ENCODE data around the gene PDE3A.
"Not testable (repeated sequence)": the region's sequence is repeated elsewhere in the genome, so short reads cannot be mapped to it uniquely, and the experiment has no call there.

The PDE3A gene

DNA sequence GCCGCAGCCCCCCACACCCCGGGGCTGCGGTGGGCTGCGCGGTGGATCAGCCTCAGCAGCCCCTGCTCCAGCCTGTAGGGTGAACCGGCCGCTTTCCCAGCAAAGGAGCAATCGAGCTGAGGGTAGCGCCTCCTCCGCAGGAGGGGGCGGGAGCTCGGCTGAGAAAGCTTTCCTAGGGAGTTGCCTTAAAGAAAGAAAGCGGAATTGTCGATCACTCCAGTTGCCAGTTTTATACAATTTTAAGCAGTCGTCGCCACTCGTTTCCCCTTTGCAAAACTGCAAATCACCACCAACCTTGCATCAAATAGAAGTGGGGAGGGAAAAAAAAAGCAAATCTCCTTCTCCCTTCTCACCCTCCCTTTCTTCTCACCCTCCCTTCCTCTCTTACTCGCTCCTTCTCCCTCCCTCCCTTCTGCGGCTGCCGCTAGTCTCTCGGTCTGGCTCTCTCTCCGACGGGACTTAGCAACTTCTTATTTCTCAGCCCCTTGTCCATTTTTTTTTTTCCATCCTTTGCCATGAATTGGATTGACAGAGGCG lies at the start of gene PDE3A:
Gene PDE3A, plus strand, starts transcription at position 424 of the 537 bp plus-strand sequence. CDS start 748 bp downstream, outside the sequence.
- peak; percentile 87 for DNase-seq (ENCODE audit: low spot score)

DNA sequence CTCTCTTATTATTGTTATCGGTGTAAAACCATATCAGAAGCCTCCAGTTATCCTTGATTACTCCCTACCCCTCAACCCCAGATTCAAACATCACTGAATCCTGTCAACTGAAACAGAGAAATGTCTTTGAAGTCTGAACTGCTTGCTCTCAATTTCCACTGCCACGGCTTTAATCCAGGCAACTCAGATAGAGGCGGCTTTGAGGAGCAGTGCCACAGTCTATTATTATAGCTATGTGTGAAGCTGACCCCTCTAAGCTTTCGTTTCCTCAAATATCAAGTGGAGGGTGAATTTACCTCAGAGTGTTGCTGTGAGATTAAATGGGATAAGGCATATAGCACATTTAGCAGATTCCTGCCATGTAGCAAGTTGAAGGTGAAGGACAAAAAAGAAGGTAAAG lies 49.0 kb upstream of the PDE3A start:
- no peak for DNase-seq (ENCODE audit: low spot score)

GRCh38 chr12:20320552-20320951 lies 47.8 kb upstream of the PDE3A start:
- no peak for DNase-seq (ENCODE audit: low spot score)

GRCh38 chr12:20330826-20331505 lies 37.4 kb upstream of the PDE3A start:
- DNase-seq (ENCODE audit: low spot score) = not testable (repeated sequence)

DNA sequence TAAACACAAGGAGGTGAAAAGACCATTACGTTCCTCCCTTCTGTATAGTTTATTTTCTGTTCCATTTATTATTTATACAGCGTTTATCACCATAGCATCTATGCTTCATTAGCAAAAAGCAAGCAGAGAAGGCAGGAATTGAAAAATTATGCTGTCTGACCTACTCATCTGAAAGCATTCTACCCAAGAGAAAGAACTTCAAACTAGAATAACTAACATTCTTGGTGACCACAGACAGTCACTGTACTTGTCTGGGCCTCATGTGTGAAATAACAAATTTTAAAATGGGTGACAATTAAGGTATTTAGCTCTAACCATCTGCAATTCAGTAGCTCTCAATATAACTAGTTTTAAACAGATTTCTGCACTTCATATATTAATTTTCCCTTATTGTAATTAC lies 29.3 kb upstream of the PDE3A start:
- no peak for DNase-seq (ENCODE audit: low spot score)

GRCh38 chr12:20342111-20342510 lies 26.2 kb upstream of the PDE3A start:
- DNase-seq (ENCODE audit: low spot score) = no peak

DNA sequence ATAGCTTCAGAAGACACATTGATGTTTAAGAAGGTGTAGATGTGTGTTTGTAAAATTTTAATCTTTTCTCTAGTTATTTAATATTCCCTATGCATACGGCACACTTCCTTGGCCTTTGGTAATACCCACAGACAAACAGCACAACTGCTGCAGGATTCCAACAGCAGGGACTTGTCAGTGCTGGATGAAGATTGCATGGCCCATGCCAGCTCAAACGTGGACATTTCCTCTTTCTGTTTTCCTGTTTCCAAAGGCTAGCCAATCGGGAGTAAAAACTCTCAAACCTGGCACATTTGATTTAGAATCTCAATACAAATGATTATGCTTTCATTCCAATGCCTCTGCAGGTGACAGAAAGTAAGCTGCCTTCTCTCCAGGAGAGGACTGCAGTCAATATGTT lies 22.5 kb upstream of the PDE3A start:
- no peak for DNase-seq (ENCODE audit: low spot score)

GRCh38 chr12:20350026-20350425 lies 18.3 kb upstream of the PDE3A start:
- no peak for DNase-seq (ENCODE audit: low spot score)

- no peak for DNase-seq (ENCODE audit: low spot score)
Observed at GRCh38 chr12:20350495-20350894, 17.8 kb upstream of the PDE3A start.

DNA sequence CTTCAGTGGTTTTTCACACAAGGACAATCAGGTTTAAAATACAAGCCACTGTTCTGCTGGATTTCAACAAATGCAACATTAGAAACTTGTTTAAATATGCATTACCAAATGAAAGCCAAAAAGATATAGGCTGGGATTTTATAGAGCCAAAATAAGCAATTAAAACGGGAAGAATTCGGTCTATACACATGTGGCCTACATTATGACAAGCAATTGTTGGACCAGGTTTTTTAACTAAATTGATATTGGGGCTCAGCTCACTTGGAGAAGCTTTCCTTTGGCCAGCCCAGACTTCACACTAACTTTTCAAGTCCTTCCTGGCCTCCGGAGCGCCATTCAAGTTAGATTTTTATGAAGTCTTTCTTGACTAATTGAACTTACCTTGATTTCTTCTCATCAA lies 16.9 kb upstream of the PDE3A start:
- no peak for DNase-seq (ENCODE audit: low spot score)

DNA sequence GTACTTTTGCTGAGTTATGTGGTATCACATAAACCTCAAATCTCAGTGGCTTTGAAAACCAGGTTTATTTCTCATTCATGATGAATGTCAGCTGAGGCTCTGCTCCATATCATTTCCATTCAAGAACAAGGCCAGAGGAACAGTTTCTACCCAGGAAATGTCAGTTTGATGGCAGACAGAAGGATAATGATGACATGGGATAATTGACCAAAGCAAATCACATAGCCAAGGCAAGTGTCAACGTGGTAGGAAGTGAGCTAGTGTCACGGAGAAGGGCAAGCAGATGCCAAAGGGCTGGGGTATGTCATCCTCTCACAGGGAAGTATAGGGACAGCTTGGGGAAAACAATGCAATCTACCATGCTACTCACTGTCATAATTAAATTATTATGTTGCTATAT lies 12.3 kb upstream of the PDE3A start:
- no peak for DNase-seq (ENCODE audit: low spot score)

DNA sequence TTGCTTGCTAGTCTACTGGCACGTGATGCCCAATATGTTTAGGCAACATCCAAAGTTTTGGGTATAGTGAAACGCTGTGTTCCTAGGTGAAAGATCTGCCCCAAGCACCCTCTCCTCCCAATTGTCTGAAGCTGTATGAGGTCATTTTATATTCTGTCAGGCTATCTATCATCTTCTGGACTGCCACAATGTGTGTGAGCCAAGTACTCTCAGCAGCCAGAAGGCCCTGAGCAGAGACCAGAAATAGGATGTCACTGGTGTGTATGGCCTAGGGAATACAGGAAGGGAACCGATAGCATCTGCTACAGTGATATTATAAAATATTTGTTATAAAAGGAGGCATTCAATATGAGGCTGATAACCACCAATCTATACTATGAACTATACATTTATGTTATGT lies 7.9 kb upstream of the PDE3A start:
- no peak for DNase-seq (ENCODE audit: low spot score)

- no peak for DNase-seq (ENCODE audit: low spot score)
Observed at GRCh38 chr12:20361416-20361815, 6.9 kb upstream of the PDE3A start.

- no peak for DNase-seq (ENCODE audit: low spot score)
Observed at GRCh38 chr12:20364501-20364900, 3.8 kb upstream of the PDE3A start.

DNA sequence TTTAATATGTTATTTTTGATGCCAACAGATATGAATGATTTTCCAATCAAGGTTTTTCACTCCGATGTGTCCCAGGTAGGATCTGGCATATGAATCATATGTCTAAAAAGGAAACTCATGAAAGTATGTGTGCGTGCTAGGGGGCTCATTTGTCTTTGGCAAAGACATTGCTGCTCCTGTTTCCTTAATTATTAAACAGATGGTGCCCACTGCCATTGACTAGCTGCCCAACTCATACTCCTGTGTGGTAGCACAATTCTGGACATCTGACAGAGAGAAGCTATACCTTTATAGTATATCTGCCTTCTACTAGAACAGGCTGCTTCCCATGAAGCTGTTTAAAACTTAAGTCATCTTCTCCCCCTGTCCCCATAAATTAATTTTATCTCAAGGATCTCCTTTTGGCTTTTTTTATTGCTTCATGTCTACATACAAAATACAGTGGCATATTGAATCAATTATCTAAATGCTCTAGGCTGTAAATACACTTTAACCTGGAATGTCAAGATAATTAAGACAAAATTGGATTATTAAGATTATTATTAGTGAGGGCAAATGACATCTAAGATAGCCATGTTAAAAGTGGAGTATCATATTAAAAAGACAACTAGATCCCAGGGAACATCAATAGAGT lies 1.4 kb upstream of the PDE3A start:
- no peak for DNase-seq (ENCODE audit: low spot score)

DNA sequence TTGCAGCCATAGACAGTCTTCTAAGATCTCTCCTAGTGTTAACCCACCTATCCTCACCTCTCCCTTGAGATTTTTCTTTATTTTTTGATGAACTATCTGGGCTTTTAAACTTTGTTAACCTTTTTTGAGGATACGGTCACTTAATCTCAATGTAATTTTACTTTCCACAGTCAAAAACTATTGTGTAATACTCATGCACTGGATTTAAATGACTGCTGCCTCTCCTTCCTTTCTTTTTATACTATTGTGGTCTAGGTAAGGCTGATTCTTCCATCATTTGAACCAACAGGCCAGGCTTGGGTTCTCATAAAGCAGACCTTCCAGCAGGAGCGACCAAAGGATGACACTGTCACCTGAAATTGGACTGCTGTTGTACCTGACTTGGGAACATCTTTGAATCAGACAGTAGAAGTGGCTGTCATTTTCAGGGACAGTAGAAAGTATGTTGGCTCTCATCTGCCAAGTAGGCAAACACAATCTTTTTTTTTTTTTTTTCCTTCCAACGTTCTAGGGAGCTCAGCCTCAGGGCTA lies 689 bp upstream of the PDE3A start:
- DNase-seq (ENCODE audit: low spot score) = no peak

- peak; percentile 80 for DNase-seq (ENCODE audit: low spot score)
Observed at GRCh38 chr12:20368651-20369304, 441 bp downstream of the PDE3A start.

DNA sequence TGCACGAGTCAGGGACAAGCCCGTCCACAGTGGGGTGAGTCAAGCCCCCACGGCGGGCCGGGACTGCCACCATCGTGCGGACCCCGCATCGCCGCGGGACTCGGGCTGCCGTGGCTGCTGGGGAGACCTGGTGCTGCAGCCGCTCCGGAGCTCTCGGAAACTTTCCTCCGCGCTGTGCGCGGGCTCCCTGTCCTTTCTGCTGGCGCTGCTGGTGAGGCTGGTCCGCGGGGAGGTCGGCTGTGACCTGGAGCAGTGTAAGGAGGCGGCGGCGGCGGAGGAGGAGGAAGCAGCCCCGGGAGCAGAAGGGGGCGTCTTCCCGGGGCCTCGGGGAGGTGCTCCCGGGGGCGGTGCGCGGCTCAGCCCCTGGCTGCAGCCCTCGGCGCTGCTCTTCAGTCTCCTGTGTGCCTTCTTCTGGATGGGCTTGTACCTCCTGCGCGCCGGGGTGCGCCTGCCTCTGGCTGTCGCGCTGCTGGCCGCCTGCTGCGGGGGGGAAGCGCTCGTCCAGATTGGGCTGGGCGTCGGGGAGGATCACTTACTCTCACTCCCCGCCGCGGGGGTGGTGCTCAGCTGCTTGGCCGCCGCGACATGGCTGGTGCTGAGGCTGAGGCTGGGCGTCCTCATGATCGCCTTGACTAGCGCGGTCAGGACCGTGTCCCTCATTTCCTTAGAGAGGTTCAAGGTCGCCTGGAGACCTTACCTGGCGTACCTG lies 1.1 kb downstream of the PDE3A start:
- DNase-seq (ENCODE audit: low spot score) = peak; percentile 86

- DNase-seq (ENCODE audit: low spot score) = peak; percentile 67
Observed at GRCh38 chr12:20370014-20370386, 1.7 kb downstream of the PDE3A start.

GRCh38 chr12:20370866-20371519 lies 2.7 kb downstream of the PDE3A start:
- no peak for DNase-seq (ENCODE audit: low spot score)

DNA sequence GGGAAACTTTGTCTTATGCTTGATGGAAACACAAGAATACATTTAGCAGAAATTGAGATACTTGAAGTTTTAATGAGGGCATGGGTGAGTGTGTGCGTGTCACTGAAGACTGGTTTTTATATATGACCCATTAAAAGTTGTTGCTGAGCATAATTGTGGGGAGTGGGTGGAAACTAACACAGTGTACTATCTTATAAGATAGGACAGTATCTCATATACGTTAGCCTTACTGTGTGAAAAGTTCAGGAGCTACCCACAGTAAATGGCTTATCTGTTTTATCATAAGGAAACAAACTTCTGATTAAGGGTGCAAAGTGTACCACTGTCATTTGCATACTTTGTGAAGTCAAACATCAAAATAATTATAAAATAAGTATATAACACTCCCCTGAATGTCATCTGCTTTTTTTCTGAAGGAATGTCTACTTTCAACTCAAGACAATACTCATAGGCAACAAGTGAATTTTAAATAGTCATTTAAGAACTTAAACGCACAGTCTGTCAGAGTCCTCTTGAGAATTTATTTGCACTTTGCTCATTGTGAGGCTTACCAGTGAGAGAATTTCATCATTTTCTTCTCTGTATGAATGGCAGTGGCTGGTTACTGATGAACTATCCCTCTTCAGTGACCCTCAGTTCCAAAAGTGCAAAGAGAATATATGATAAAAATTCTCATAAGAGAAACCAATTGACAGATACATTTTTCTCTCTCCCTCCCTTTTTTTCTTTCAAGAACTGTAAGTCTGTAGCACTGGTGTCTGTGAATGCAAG lies 4.2 kb downstream of the PDE3A start:
- no peak for DNase-seq (ENCODE audit: low spot score)

All from ecto neural progenitor cell (in vitro differentiated cells).